Activated naive CD8-positive, alpha-beta T cell treated with anti-CD3 and anti-CD28 coated beads, Interleukin-2, amount 50 U/mL, for 24 hours (primary cell): ENCODE measurements around the gene BBS9.
"Not testable (repeated sequence)": the region's sequence is repeated elsewhere in the genome, so short reads cannot be mapped to it uniquely, and the experiment has no call there.

ENCODE experiments used
- ATAC-seq: fragments of 150-1000 bp; cut with Tn5 transposase; one replicate; pipeline ENCODE4 v1.10.0; 2021
- DNase-seq: peaks from one replicate; pipeline ENCODE4 v3.0.0; 2021
- H3K27ac Mint-ChIP-seq: one replicate; pipeline ENCODE4 v1.8.0; 2021; ENCODE audit warnings: mild to moderate bottlenecking, mixed read lengths
- H3K27me3 Mint-ChIP-seq: one replicate; pipeline ENCODE4 v1.8.0; 2021; ENCODE audit warnings: mixed read lengths
- H3K36me3 Mint-ChIP-seq: one replicate; pipeline ENCODE4 v1.8.0; 2021; ENCODE audit warnings: low read depth, mixed read lengths
- H3K4me1 Mint-ChIP-seq: one replicate; pipeline ENCODE4 v1.8.0; 2021; ENCODE audit warnings: mixed read lengths
- H3K4me3 Mint-ChIP-seq: one replicate; pipeline ENCODE4 v1.8.0; 2021; ENCODE audit warnings: mild to moderate bottlenecking, moderate library complexity, mixed read lengths
- H3K9me3 Mint-ChIP-seq: one replicate; pipeline ENCODE4 v1.8.0; 2021; ENCODE audit warnings: mixed read lengths

BBS9 gene

GRCh38 chr7:33497051-33497450 lies 367.7 kb downstream of the BBS9 start:
- Mint-ChIP-seq H3K27me3 (no peaks in the 10 kb centered on the region), H3K9me3 (no peaks in the 10 kb centered on the region), H3K4me3 (no peak overlapping the region), H3K27ac (no peak overlapping the region), H3K4me1 (no peaks in the 10 kb centered on the region), H3K36me3 (no peaks in the 10 kb centered on the region)
- ATAC-seq (no peak), DNase-seq (no peak)

GRCh38 chr7:33500703-33501701 lies 371.6 kb downstream of the BBS9 start:
- ATAC-seq (no peak), DNase-seq (no peak)
- Mint-ChIP-seq H3K4me3 (no peak overlapping the region), H3K4me1 (no peaks in the 10 kb centered on the region), H3K27me3 (no peaks in the 10 kb centered on the region), H3K36me3 (peaks cover under 1% of the 10 kb centered on the region), H3K27ac (no peak overlapping the region), H3K9me3 (no peaks in the 10 kb centered on the region)

GRCh38 chr7:33503014-33503413 lies 373.6 kb downstream of the BBS9 start:
- Mint-ChIP-seq H3K36me3 (peaks cover 3% of the 10 kb centered on the region), H3K4me1 (no peaks in the 10 kb centered on the region), H3K9me3 (no peaks in the 10 kb centered on the region), H3K27me3 (no peaks in the 10 kb centered on the region), H3K27ac (no peak overlapping the region), H3K4me3 (no peak overlapping the region)
- no peak for DNase-seq
- ATAC-seq = no peak

GRCh38 chr7:33503736-33504135 lies 374.4 kb downstream of the BBS9 start:
- no peak for DNase-seq
- Mint-ChIP-seq H3K27me3 (no peaks in the 10 kb centered on the region), H3K27ac (no peak overlapping the region), H3K9me3 (no peaks in the 10 kb centered on the region), H3K4me3 (no peak overlapping the region), H3K4me1 (no peaks in the 10 kb centered on the region), H3K36me3 (peaks cover 3% of the 10 kb centered on the region)
- ATAC-seq = no peak

GRCh38 chr7:33504266-33504665 lies 374.9 kb downstream of the BBS9 start:
- Mint-ChIP-seq H3K36me3 (peaks cover 3% of the 10 kb centered on the region), H3K27ac (no peak overlapping the region), H3K4me3 (no peak overlapping the region), H3K27me3 (no peaks in the 10 kb centered on the region), H3K9me3 (no peaks in the 10 kb centered on the region), H3K4me1 (no peaks in the 10 kb centered on the region)
- no peak for ATAC-seq
- no peak for DNase-seq

GRCh38 chr7:33509206-33509605 lies 379.8 kb downstream of the BBS9 start:
- DNase-seq = no peak
- H3K27me3 Mint-ChIP-seq = no peaks in the 10 kb centered on the region
- ATAC-seq = no peak
- H3K4me1 Mint-ChIP-seq = no peaks in the 10 kb centered on the region
- no peaks in the 10 kb centered on the region for H3K9me3 Mint-ChIP-seq
- peaks cover 4% of the 10 kb centered on the region for H3K36me3 Mint-ChIP-seq
- no peak overlapping the region for H3K4me3 Mint-ChIP-seq
- H3K27ac Mint-ChIP-seq = no peak overlapping the region

- Mint-ChIP-seq H3K27me3 (no peaks in the 10 kb centered on the region), H3K27ac (no peak overlapping the region), H3K36me3 (peaks cover 2% of the 10 kb centered on the region), H3K4me1 (no peaks in the 10 kb centered on the region), H3K4me3 (no peak overlapping the region), H3K9me3 (no peaks in the 10 kb centered on the region)
- no peak for ATAC-seq
- DNase-seq = no peak
Measured at GRCh38 chr7:33511778-33512177, 382.4 kb downstream of the BBS9 start.

- DNase-seq (no peak), ATAC-seq (no peak)
- H3K27ac Mint-ChIP-seq = no peak overlapping the region
- no peaks in the 10 kb centered on the region for H3K27me3 Mint-ChIP-seq
- no peaks in the 10 kb centered on the region for H3K4me1 Mint-ChIP-seq
- H3K4me3 Mint-ChIP-seq = no peak overlapping the region
- H3K9me3 Mint-ChIP-seq = no peaks in the 10 kb centered on the region
- H3K36me3 Mint-ChIP-seq = peaks cover 5% of the 10 kb centered on the region
Measured at GRCh38 chr7:33516568-33516967, 387.2 kb downstream of the BBS9 start.

- no peak overlapping the region for H3K27ac Mint-ChIP-seq
- peaks cover 5% of the 10 kb centered on the region for H3K36me3 Mint-ChIP-seq
- DNase-seq = no peak
- H3K9me3 Mint-ChIP-seq = no peaks in the 10 kb centered on the region
- ATAC-seq = no peak
- H3K4me3 Mint-ChIP-seq = no peak overlapping the region
- H3K27me3 Mint-ChIP-seq = no peaks in the 10 kb centered on the region
- no peaks in the 10 kb centered on the region for H3K4me1 Mint-ChIP-seq
Measured at GRCh38 chr7:33517191-33517590, 387.8 kb downstream of the BBS9 start.

- H3K27me3 Mint-ChIP-seq, H3K4me1 Mint-ChIP-seq, H3K9me3 Mint-ChIP-seq, ATAC-seq, H3K36me3 Mint-ChIP-seq, H3K27ac Mint-ChIP-seq, DNase-seq, H3K4me3 Mint-ChIP-seq: not testable (repeated sequence)
Measured at GRCh38 chr7:33527008-33527407, 397.6 kb downstream of the BBS9 start.

- H3K4me1 Mint-ChIP-seq, H3K27ac Mint-ChIP-seq, DNase-seq, H3K9me3 Mint-ChIP-seq, ATAC-seq, H3K27me3 Mint-ChIP-seq, H3K36me3 Mint-ChIP-seq, H3K4me3 Mint-ChIP-seq: not testable (repeated sequence)
Measured at GRCh38 chr7:33527613-33528012, 398.2 kb downstream of the BBS9 start.

GRCh38 chr7:33529070-33529469 lies 399.7 kb downstream of the BBS9 start:
- Mint-ChIP-seq H3K4me1 (no peaks in the 10 kb centered on the region), H3K4me3 (no peak overlapping the region), H3K27me3 (no peaks in the 10 kb centered on the region), H3K9me3 (no peaks in the 10 kb centered on the region), H3K27ac (no peak overlapping the region), H3K36me3 (peaks cover 8% of the 10 kb centered on the region)
- DNase-seq (no peak), ATAC-seq (no peak)

GRCh38 chr7:33530664-33531063 lies 401.3 kb downstream of the BBS9 start:
- Mint-ChIP-seq H3K4me1 (no peaks in the 10 kb centered on the region), H3K27me3 (no peaks in the 10 kb centered on the region), H3K36me3 (peaks cover 17% of the 10 kb centered on the region), H3K4me3 (no peak overlapping the region), H3K27ac (no peak overlapping the region), H3K9me3 (no peaks in the 10 kb centered on the region)
- ATAC-seq (no peak), DNase-seq (no peak)

- peaks cover 26% of the 10 kb centered on the region for H3K36me3 Mint-ChIP-seq
- no peaks in the 10 kb centered on the region for H3K9me3 Mint-ChIP-seq
- no peak for DNase-seq
- H3K27ac Mint-ChIP-seq = no peak overlapping the region
- no peaks in the 10 kb centered on the region for H3K27me3 Mint-ChIP-seq
- no peak overlapping the region for H3K4me3 Mint-ChIP-seq
- no peaks in the 10 kb centered on the region for H3K4me1 Mint-ChIP-seq
- ATAC-seq = no peak
Measured at GRCh38 chr7:33531888-33532287, 402.5 kb downstream of the BBS9 start.

GRCh38 chr7:33534833-33535232 lies 405.5 kb downstream of the BBS9 start:
- ATAC-seq (no peak), DNase-seq (no peak)
- no peak overlapping the region for H3K4me3 Mint-ChIP-seq
- no peaks in the 10 kb centered on the region for H3K27me3 Mint-ChIP-seq
- H3K36me3 Mint-ChIP-seq = peaks cover 46% of the 10 kb centered on the region
- H3K27ac Mint-ChIP-seq = no peak overlapping the region
- no peaks in the 10 kb centered on the region for H3K4me1 Mint-ChIP-seq
- peaks cover 22% of the 10 kb centered on the region for H3K9me3 Mint-ChIP-seq
